K562 treated with DMSO at 1 percent for 12 hours (cell line): ENCODE measurements around the gene PGBD4. TPM values are rescaled to one million over a fixed set of nuclear protein-coding genes. Genes with fewer than 3 reads are reported as not detected.

Experiments used
- total RNA-seq: library from RNA; unstranded; fragments of 300-600 nt; gene quantifications from 2 replicates; pipeline ENCODE4 v1.2.3, GENCODE V29; 2022; ENCODE audit not compliant: insufficient read depth

PGBD4 gene
- 0.22 and 1.2 TPM in 2 replicates for total RNA-seq

DNA sequence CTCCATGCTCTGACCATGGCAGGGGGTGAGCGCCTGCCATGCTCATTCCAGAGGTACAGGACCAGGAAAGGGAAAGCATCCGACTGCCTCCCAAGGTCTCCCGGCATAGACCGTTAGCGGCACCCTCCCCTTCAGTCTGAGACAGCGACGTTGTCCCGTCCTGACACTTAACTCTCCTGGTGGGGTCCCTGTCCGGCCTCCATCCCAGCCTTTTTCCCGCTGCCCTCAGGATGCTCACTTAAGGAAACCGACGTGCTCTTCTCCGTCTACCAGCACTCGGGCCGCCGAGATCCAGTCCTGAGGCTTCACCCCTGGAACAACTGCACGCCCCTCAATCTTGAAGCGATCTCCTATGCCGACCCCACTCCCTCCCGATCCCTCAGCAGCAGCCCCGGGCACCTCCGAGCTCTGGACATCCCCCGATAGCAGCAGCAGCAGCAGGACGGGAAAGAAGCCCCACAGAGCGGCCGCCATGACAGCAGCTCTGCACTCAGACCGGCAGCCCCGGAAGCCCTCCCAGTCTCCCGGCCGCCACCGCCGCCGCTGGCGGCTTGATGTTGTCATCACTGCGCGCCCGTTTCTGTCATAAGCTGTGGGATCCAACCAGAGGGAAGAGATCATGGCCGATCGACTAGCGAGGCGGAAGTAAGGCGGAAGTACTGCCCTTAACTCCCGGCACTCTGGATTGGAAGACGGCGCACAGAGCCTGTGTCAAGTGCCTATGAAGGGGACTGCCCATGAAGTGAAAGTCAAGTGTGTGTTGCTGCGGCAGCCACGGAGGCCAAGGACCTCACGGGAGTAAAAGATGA is at the start of gene PGBD4, which contains the start of gene EMC7:
PGBD4 (plus strand) TSS at position 718 of the 809 bp plus-strand sequence. CDS start 449 bp downstream, outside the sequence.
EMC7 (minus strand) TSS at position 497 of the 809 bp plus-strand sequence; CDS start at position 474, 23 bp downstream.

Other genes starting within 250 kb of the PGBD4 start
- gene CHRM5, start 133.6 kb upstream of the PGBD4 start, total RNA-seq: not detected in 2 replicates
- 4.4 and 4.8 TPM in 2 replicates for gene AVEN, start 62.9 kb upstream of the PGBD4 start, total RNA-seq
- gene EMC7, start 221 bp upstream of the PGBD4 start, total RNA-seq: 86.8 and 93.2 TPM in 2 replicates
- 4.0 and 21.0 TPM in 2 replicates for gene KATNBL1, start 108.0 kb downstream of the PGBD4 start, total RNA-seq
- gene EMC4, start 122.9 kb downstream of the PGBD4 start, total RNA-seq: 106 and 112 TPM in 2 replicates
- 2.2 and 12.6 TPM in 2 replicates for gene SLC12A6, start 235.7 kb downstream of the PGBD4 start, total RNA-seq
- gene NOP10, start 241.1 kb downstream of the PGBD4 start, total RNA-seq: 271 and 365 TPM in 2 replicates
- not detected in 2 replicates for gene NUTM1, start 241.2 kb downstream of the PGBD4 start, total RNA-seq